ENCODE data around the gene TXNIP.

DNA sequence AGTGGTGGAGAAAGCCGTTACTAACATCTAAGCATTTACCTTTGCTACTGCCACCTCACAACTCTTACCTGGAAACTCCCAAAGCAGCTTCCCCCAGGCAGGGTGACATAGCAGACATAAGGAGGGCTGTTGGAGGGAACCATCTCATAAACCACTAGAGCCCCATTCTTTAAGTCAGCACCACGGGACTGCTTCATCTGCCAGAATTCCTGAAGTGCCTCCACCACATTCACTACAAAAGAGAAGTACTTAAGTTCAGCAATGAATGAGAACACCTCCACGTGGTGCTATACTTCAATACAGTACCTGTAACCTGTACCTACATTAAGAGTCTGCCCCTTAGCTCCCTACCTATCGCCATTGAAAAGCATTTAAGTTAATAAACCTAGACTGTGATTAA, 48.8 kb downstream of the TXNIP start:
- no peak for TF ChIP-seq POLR2A (IDR thresholded peaks at IDR 0.05; ENCODE audit: low read depth, low read length)
- no peak for TF ChIP-seq POLR2AphosphoS5 (IDR thresholded peaks at IDR 0.05; ENCODE audit: low read depth, low read length)
- TF ChIP-seq TAF1 (IDR thresholded peaks at IDR 0.05; ENCODE audit: low read depth, low read length), result no peak
- no peak for TF ChIP-seq PAX5 (IDR thresholded peaks at IDR 0.05; ENCODE audit: insufficient read depth, low read length, severe bottlenecking)
- no peak for TF ChIP-seq SPI1 (IDR thresholded peaks at IDR 0.05; ENCODE audit: low read depth, low read length)
